Thyroid gland (tissue), 4 donors: Measurements from ENCODE around the gene BEAN1. TPM values are rescaled to one million over a fixed set of nuclear protein-coding genes. Genes with fewer than 3 reads are reported as not detected.

Experiments
- DNase-seq, 2 donors: peaks; one replicate each; pipeline ENCODE4 v3.0.0-alpha.2; 2019
- H3K27ac ChIP-seq, 3 donors: fragments of 200-600 bp; sonication (generic); 1 replicate in 2 of 3; 2 replicates in 1 of 3; pipeline ENCODE4 v1.5.1; 2016 to 2019; ENCODE audit warnings: mild to moderate bottlenecking in 1 of 3, moderate library complexity in 1 of 3
- H3K27me3 ChIP-seq: fragments of 200-600 bp; sonication (generic); one replicate; pipeline ENCODE4 v1.5.1; 2019
- H3K36me3 ChIP-seq, 2 donors: fragments of 200-600 bp; sonication (generic); one replicate each; pipeline ENCODE4 v1.5.1; 2016 to 2019
- H3K4me1 ChIP-seq, 2 donors: fragments of 200-600 bp; sonication (generic); one replicate each; pipeline ENCODE4 v1.5.1; 2017 to 2019
- H3K4me3 ChIP-seq, 3 donors: fragments of 200-600 bp; sonication (generic); replicated peaks in 1 of 3; 1 replicate in 2 of 3; 2 replicates in 1 of 3; pipeline ENCODE4 v1.5.1; 2016; ENCODE audit warnings: mild to moderate bottlenecking in 1 of 3
- H3K9me3 ChIP-seq: fragments of 200-600 bp; sonication (generic); one replicate; pipeline ENCODE4 v1.5.1; 2017
- CTCF ChIP-seq, 6 experiments: fragments of 200-600 bp in 3 of 6; fragments of 450-650 bp in 3 of 6; sonication (generic) in 3 of 6; IDR thresholded peaks; one replicate each; pipeline ENCODE4 v1.5.1; 2016 to 2019; ENCODE audit warnings: antibody characterized with exemption in 6 of 6, mild to moderate bottlenecking in 2 of 6, inconsistent platforms in 1 of 6, moderate library complexity in 1 of 6
- POLR2A ChIP-seq, 2 donors: fragments of 450-650 bp; IDR thresholded peaks; one replicate each; pipeline ENCODE4 v1.6.1; 2017; ENCODE audit warnings: antibody characterized with exemption in 2 of 2, mild to moderate bottlenecking in 2 of 2, moderate library complexity in 1 of 2
- WGBS, 2 donors: methylation state at CpG; one replicate each; pipeline ENCODE4 v1.1.5; 2017; 5-methylcytosine and 5-hydroxymethylcytosine counted together
- intact Hi-C: fragments of 100-400 bp; cut with DNase I; formaldehyde crosslinking; loops from one replicate; pipeline ENCODE4 v1.15.1; 2023
- total RNA-seq, 4 donors: library from RNA; depleted of rRNA; stranded (reverse); fragments of >200 nt; gene quantifications; one replicate each; pipeline ENCODE4 v1.2.3, GENCODE V29; 2016

Gene BEAN1
- total RNA-seq, 4 donors from 2014 or later: 0.38 to 0.54 TPM; not detected in 2

- 40 to 45% methylated on average over 4 of the region's 4 CpGs for whole genome bisulfite sequencing, 2 donors
- Histone ChIP-seq H3K27ac (no peak overlapping the region), H3K36me3 (no peaks in the 10 kb centered on the region), H3K9me3 (no peaks in the 10 kb centered on the region), H3K4me1 (no peaks in the 10 kb centered on the region), H3K4me3 (no peak overlapping the region), H3K27me3 (no peaks in the 10 kb centered on the region)
- no peak for DNase-seq
- TF ChIP-seq POLR2A (IDR thresholded peaks at IDR 0.05) (no peak), CTCF (IDR thresholded peaks at IDR 0.05) (no peak)
- intact Hi-C loops: no loop called here
These were observed 30.8 kb downstream of the BEAN1 start for GRCh38 chr16:66457888-66458287.

GRCh38 chr16:66458292-66458691 is 31.2 kb downstream of the BEAN1 start:
- H3K9me3 ChIP-seq: no peaks in the 10 kb centered on the region
- DNase-seq: no peak
- intact Hi-C loops: no loop called here
- TF ChIP-seq POLR2A (IDR thresholded peaks at IDR 0.05) (no peak), CTCF (IDR thresholded peaks at IDR 0.05) (no peak)
- H3K36me3 ChIP-seq: no peaks in the 10 kb centered on the region
- no peaks in the 10 kb centered on the region for H3K4me1 ChIP-seq
- H3K4me3 ChIP-seq: no peak overlapping the region
- no peaks in the 10 kb centered on the region for H3K27me3 ChIP-seq
- 91 to 93% methylated on average over 5 of the region's 5 CpGs for WGBS, 2 donors
- H3K27ac ChIP-seq: no peak overlapping the region

- Histone ChIP-seq H3K27ac (no peak overlapping the region), H3K9me3 (no peaks in the 10 kb centered on the region), H3K4me1 (no peaks in the 10 kb centered on the region), H3K27me3 (no peaks in the 10 kb centered on the region), H3K4me3 (no peak overlapping the region), H3K36me3 (no peaks in the 10 kb centered on the region)
- 69 to 83% methylated on average over 5 to 7 of the region's 7 CpGs for WGBS, 2 donors
- DNase-seq: no peak
- intact Hi-C loops: no loop called here
- TF ChIP-seq CTCF (IDR thresholded peaks at IDR 0.05): no peak
- TF ChIP-seq POLR2A (IDR thresholded peaks at IDR 0.05): no peak
These were observed 31.8 kb downstream of the BEAN1 start for GRCh38 chr16:66458853-66459252.

GRCh38 chr16:66459878-66460277 is 32.8 kb downstream of the BEAN1 start:
- WGBS, 2 donors: 35 to 38% methylated on average over 5 of the region's 5 CpGs
- Histone ChIP-seq H3K9me3 (no peaks in the 10 kb centered on the region), H3K27me3 (no peaks in the 10 kb centered on the region), H3K4me3 (no peak overlapping the region), H3K27ac (no peak overlapping the region), H3K4me1 (no peaks in the 10 kb centered on the region), H3K36me3 (no peaks in the 10 kb centered on the region)
- intact Hi-C loops: no loop called here
- DNase-seq: no peak
- TF ChIP-seq CTCF (IDR thresholded peaks at IDR 0.05): no peak
- no peak for TF ChIP-seq POLR2A (IDR thresholded peaks at IDR 0.05)

GRCh38 chr16:66460703-66461102 is 33.6 kb downstream of the BEAN1 start:
- WGBS, 2 donors: 81 to 93% methylated on average over 1 of the region's 1 CpG
- H3K27ac ChIP-seq: no peak overlapping the region
- DNase-seq: no peak
- H3K4me1 ChIP-seq: no peaks in the 10 kb centered on the region
- H3K9me3 ChIP-seq: no peaks in the 10 kb centered on the region
- H3K36me3 ChIP-seq: no peaks in the 10 kb centered on the region
- intact Hi-C loops: no loop called here
- TF ChIP-seq POLR2A (IDR thresholded peaks at IDR 0.05): no peak
- TF ChIP-seq CTCF (IDR thresholded peaks at IDR 0.05): no peak
- no peaks in the 10 kb centered on the region for H3K27me3 ChIP-seq
- H3K4me3 ChIP-seq: no peak overlapping the region
